Measurements from ENCODE around the gene KCTD11. TPM values are rescaled to one million over a fixed set of nuclear protein-coding genes. Genes with fewer than 3 reads are reported as not detected.

KCTD11 gene
- total RNA-seq, 1 experiment from 2014 or later = 3.8 TPM

DNA sequence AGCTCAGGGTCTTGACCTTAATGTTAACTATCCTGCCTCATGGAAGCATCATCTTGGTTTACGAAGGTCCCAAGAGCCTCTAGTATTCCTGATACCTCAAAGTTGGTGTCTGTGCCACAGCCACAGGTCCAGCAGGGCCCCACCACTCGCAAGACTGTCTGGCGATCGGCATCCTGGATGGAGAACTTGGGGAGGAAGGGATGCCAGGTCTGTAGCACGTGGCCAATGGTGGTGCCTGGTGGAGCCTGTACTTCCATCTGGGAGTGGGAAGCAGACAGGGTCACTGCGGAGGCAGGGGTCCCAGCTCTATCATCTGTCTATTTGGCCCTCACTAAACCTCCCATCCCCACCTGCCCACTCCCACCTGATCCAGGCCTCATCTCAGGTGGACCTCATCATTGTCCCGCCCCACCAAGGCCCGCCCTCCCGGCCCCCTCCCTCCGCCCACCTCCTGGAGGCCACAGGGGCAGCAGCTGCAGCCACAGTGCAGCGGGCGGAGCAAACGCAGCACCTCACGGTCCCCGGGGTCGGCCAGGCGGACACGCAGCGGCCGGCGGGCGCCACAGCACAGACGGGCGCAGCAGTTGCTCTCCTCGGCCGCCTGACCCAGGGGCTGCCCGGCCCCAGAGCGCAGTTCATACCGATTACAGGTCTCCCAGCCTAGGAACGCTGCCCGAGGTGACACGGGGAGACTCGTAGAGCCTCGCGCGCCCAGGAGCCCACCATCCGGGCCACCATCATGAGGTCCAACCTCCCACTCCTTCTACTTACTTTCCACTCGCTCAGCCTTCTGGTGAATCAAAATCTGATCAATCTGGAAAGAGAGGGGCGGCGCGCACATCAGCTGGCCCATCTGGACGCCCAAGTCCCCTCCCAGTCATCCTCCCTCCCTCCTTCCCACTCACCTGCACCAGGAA lies 41.0 kb downstream of the KCTD11 start:
- intact Hi-C loops (cut with micrococcal nuclease; ENCODE audit: unreplicated experiment) = no loop called here
- no peaks in the 10 kb centered on the region for H3K27me3 ChIP-seq (replicated peaks; ENCODE audit: insufficient read depth, low read depth, low read length, poor library complexity)
- TF ChIP-seq, protein P1, sequence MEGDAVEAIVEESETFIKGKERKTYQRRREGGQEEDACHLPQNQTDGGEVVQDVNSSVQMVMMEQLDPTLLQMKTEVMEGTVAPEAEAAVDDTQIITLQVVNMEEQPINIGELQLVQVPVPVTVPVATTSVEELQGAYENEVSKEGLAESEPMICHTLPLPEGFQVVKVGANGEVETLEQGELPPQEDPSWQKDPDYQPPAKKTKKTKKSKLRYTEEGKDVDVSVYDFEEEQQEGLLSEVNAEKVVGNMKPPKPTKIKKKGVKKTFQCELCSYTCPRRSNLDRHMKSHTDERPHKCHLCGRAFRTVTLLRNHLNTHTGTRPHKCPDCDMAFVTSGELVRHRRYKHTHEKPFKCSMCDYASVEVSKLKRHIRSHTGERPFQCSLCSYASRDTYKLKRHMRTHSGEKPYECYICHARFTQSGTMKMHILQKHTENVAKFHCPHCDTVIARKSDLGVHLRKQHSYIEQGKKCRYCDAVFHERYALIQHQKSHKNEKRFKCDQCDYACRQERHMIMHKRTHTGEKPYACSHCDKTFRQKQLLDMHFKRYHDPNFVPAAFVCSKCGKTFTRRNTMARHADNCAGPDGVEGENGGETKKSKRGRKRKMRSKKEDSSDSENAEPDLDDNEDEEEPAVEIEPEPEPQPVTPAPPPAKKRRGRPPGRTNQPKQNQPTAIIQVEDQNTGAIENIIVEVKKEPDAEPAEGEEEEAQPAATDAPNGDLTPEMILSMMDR (conservative IDR thresholded peaks at IDR 0.05; ENCODE audit: low read depth, low read length) = no peak
- no peak for TF ChIP-seq EZH2 (IDR thresholded peaks at IDR 0.05; ENCODE audit: borderline replicate concordance, low read depth, low read length, poor library complexity, severe bottlenecking)
- no peak overlapping the region for H3K27ac ChIP-seq (ENCODE audit: low read depth, low read length, poor library complexity, severe bottlenecking)
- POLR2A ChIA-PET (ENCODE audit: low non-redundant PET) = no interaction called here
- CTCF ChIA-PET = no interaction called here
- no peaks in the 10 kb centered on the region for H3K36me3 ChIP-seq (ENCODE audit: insufficient read depth, low read length, poor library complexity, severe bottlenecking)
- H3K9me3 ChIP-seq (ENCODE audit: low read depth, low read length, poor library complexity, severe bottlenecking) = no peaks in the 10 kb centered on the region
- H3K4me1 ChIP-seq (ENCODE audit: insufficient read depth, low read length, poor library complexity, severe bottlenecking) = peaks cover 13% of the 10 kb centered on the region
- H3K4me3 ChIP-seq (ENCODE audit: low read depth, low read length, poor library complexity, severe bottlenecking) = peak overlapping the region; percentile 94
- no TSS peak for BruUV-seq (replicated peaks)
- no peak for DNase-seq (ENCODE audit: low spot score)

- H3K9me3 ChIP-seq (ENCODE audit: low read depth, low read length, poor library complexity, severe bottlenecking) = no peaks in the 10 kb centered on the region
- ChIA-PET POLR2A (ENCODE audit: low non-redundant PET) (interaction anchor here (0.9 kb wide), 1 partner anchor 10 kb away, joined by 3 read pairs; no protein-coding TSS in a partner anchor), CTCF (interaction anchor here (0.6 to 1.3 kb wide), 3 partner anchors 10 to 61 kb away, joined by 3 to 6 read pairs (median 6); partner anchors contain the start of gene TMEM256)
- H3K36me3 ChIP-seq (ENCODE audit: insufficient read depth, low read length, poor library complexity, severe bottlenecking) = no peaks in the 10 kb centered on the region
- TF ChIP-seq, protein P1 (conservative IDR thresholded peaks at IDR 0.05; ENCODE audit: low read depth, low read length) = no peak; the same call in 1 of the 2 replicates
- TF ChIP-seq EZH2 (IDR thresholded peaks at IDR 0.05; ENCODE audit: borderline replicate concordance, low read depth, low read length, poor library complexity, severe bottlenecking) = no peak
- BruUV-seq (replicated peaks) = no TSS peak
- H3K4me3 ChIP-seq (ENCODE audit: low read depth, low read length, poor library complexity, severe bottlenecking) = peak overlapping the region; percentile 94
- no peaks in the 10 kb centered on the region for H3K27me3 ChIP-seq (replicated peaks; ENCODE audit: insufficient read depth, low read depth, low read length, poor library complexity)
- H3K4me1 ChIP-seq (ENCODE audit: insufficient read depth, low read length, poor library complexity, severe bottlenecking) = peaks cover 13% of the 10 kb centered on the region
- DNase-seq (ENCODE audit: low spot score) = peak; percentile 38
- peak overlapping the region; percentile 80 for H3K27ac ChIP-seq (ENCODE audit: low read depth, low read length, poor library complexity, severe bottlenecking)
- intact Hi-C loops (cut with micrococcal nuclease; ENCODE audit: unreplicated experiment) = no loop called here
Observed at GRCh38 chr17:7393613-7394451, 41.9 kb downstream of the KCTD11 start.

GRCh38 chr17:7394452-7395191 lies 42.7 kb downstream of the KCTD11 start, which contains the start of gene PLSCR3:
Gene PLSCR3, minus strand, starts transcription at chr17:7394525. Its CDS starts 415 bp downstream, at chr17:7394110.
- H3K9me3 ChIP-seq (ENCODE audit: low read depth, low read length, poor library complexity, severe bottlenecking) = no peaks in the 10 kb centered on the region
- H3K27me3 ChIP-seq (replicated peaks; ENCODE audit: insufficient read depth, low read depth, low read length, poor library complexity) = no peaks in the 10 kb centered on the region
- peak; percentile 87 for DNase-seq (ENCODE audit: low spot score)
- BruUV-seq (replicated peaks) = no TSS peak
- ChIA-PET CTCF (interaction anchor here (0.6 to 1.3 kb wide), 3 partner anchors 9 to 60 kb away, joined by 3 to 6 read pairs (median 6); partner anchors contain the start of gene TMEM256), POLR2A (ENCODE audit: low non-redundant PET) (interaction anchor here (0.9 kb wide), 1 partner anchor 10 kb away, joined by 3 read pairs; no protein-coding TSS in a partner anchor)
- H3K36me3 ChIP-seq (ENCODE audit: insufficient read depth, low read length, poor library complexity, severe bottlenecking) = no peaks in the 10 kb centered on the region
- TF ChIP-seq, protein P1 (conservative IDR thresholded peaks at IDR 0.05; ENCODE audit: low read depth, low read length) = peak; percentile 50
- no peak for TF ChIP-seq EZH2 (IDR thresholded peaks at IDR 0.05; ENCODE audit: borderline replicate concordance, low read depth, low read length, poor library complexity, severe bottlenecking)
- intact Hi-C loops (cut with micrococcal nuclease; ENCODE audit: unreplicated experiment) = no loop called here
- H3K27ac ChIP-seq (ENCODE audit: low read depth, low read length, poor library complexity, severe bottlenecking) = peak within 1 kb of the TSS; percentile 80
- H3K4me1 ChIP-seq (ENCODE audit: insufficient read depth, low read length, poor library complexity, severe bottlenecking) = peaks cover 13% of the 10 kb centered on the region
- H3K4me3 ChIP-seq (ENCODE audit: low read depth, low read length, poor library complexity, severe bottlenecking) = peak within 1 kb of the TSS; percentile 94

All from A673 (cell line).